Transverse colon (tissue), 4 donors: Measurements from ENCODE around the gene TM4SF4. TPM values are rescaled to one million over a fixed set of nuclear protein-coding genes. Genes with fewer than 3 reads are reported as not detected.
A peak's percentile ranks its signal among the peaks of the same experiment; 100 is the strongest.

ENCODE experiments used
- DNase-seq: peaks from one replicate; pipeline ENCODE4 v3.0.0-alpha.2; 2019
- H3K27ac ChIP-seq, 4 donors: fragments of 200-600 bp; sonication (generic); 2 replicates each; pipeline ENCODE4 v1.5.1; 2016 to 2018; ENCODE audit warnings: inconsistent platforms in 4 of 4
- H3K27me3 ChIP-seq: fragments of 200-600 bp; sonication (generic); 2 replicates; pipeline ENCODE4 v1.5.1; 2017; ENCODE audit warnings: inconsistent platforms
- H3K36me3 ChIP-seq, 4 donors: fragments of 200-600 bp; sonication (generic); 2 replicates each; pipeline ENCODE4 v1.5.1; 2017 to 2019; ENCODE audit warnings: inconsistent platforms in 4 of 4
- H3K4me1 ChIP-seq, 4 donors: fragments of 200-600 bp; sonication (generic); 2 replicates each; pipeline ENCODE4 v1.5.1; 2017 to 2020; ENCODE audit warnings: inconsistent platforms in 4 of 4
- H3K4me3 ChIP-seq, 4 donors: fragments of 200-600 bp; sonication (generic); 1 replicate in 1 of 4; 2 replicates in 3 of 4; pipeline versions ENCODE4 v1.5.1 to v1.6.1; 2017 to 2019; ENCODE audit warnings: inconsistent platforms in 4 of 4
- H3K9me3 ChIP-seq, 2 donors: fragments of 200-600 bp; sonication (generic); 2 replicates each; pipeline ENCODE4 v1.5.1; 2017 to 2019; ENCODE audit warnings: inconsistent platforms in 2 of 2
- EP300 ChIP-seq: sonication (generic); formaldehyde crosslinking; IDR thresholded peaks from one replicate; pipeline ENCODE4 v1.6.1; 2017; ENCODE audit warnings: antibody characterized with exemption, low read depth
- POLR2A ChIP-seq: fragments of 450-650 bp; IDR thresholded peaks from one replicate; pipeline ENCODE4 v1.6.1; 2016; ENCODE audit warnings: antibody characterized with exemption, mild to moderate bottlenecking, moderate library complexity
- POLR2AphosphoS5 ChIP-seq, 3 donors: sonication (generic); formaldehyde crosslinking; IDR thresholded peaks; one replicate each; pipeline ENCODE4 v1.6.1; 2016; ENCODE audit warnings: antibody characterized with exemption in 3 of 3
- WGBS, 2 donors: methylation state at CpG; one replicate each; pipeline ENCODE4 v1.1.5; 2018; ENCODE audit warnings: low coverage in 1 of 2; 5-methylcytosine and 5-hydroxymethylcytosine counted together
- in situ Hi-C, 4 donors: fragments of 200-750 bp; cut with MboI; loops; one replicate each; pipeline versions ENCODE4 v1.15.0 to v1.15.1; 2017; ENCODE audit warnings: low sequenced_read_pairs in 3 of 4, low pct_ligation_motif_present in 1 of 4, low pct_unique_long_range_greater_than_20kb in 1 of 4
- intact Hi-C: fragments of 100-400 bp; cut with DNase I; formaldehyde crosslinking; loops from one replicate; pipeline ENCODE4 v1.15.1; 2023; ENCODE audit warnings: low total_unique reads
- total RNA-seq, 4 donors: library from RNA; depleted of rRNA; stranded (reverse); fragments of >200 nt; gene quantifications; one replicate each; pipeline ENCODE4 v1.1.0, GENCODE V29; 2016
- TF ChIP-seq, protein P1 (sequence below), 5 experiments: fragments of 200-600 bp in 3 of 5; fragments of 450-650 bp in 2 of 5; sonication (generic) in 3 of 5; IDR thresholded peaks; 1 replicate in 2 of 5; 2 replicates in 3 of 5; pipeline ENCODE4 v1.5.1; 2016 to 2017; ENCODE audit warnings: antibody characterized with exemption in 5 of 5, inconsistent platforms in 3 of 5, mild to moderate bottlenecking in 2 of 5, moderate library complexity in 1 of 5

The TM4SF4 gene
- total RNA-seq, 4 donors from 2014 or later: 0.95 to 3.1 TPM; not detected in 2

DNA sequence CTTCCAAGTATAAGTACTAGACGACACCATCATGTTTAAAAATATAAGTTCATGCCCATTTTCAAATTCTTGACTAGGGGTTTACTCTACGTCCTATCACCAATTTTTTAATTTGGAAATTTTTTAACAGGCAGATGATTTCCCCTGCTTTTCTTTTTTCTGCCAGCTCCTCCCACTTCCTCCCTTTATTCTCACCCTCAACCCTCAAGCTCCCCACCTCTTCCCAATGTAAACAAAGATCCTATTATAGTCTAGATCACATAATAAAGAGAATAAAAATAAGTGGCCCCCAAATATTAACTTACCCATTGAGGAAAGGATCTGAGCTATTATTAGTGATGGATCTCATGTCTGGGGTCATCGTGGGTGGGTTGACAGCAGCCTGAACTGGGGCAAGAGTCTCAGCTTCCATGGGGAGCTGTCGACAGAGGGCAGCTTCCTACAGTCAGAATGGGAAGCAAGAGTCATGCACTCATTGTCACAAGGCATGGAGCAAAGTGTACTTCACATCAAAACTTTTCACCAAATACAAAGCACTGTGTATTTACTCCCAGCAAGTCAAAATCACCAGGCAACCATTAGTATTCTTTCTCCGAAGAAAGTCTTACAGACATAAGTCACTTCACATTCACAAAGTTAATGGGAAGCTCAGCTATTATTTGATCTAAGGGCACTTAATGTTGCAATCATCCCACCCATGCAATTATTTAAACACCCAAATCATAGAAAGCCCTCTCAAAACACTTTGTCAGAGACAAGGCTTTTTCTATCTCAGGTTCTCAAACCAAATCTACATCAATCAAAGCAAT, 53.2 kb downstream of the TM4SF4 start:
- in situ Hi-C loops: no loop called here
- H3K36me3 ChIP-seq: no peaks in the 10 kb centered on the region
- H3K27ac ChIP-seq: peak overlapping the region; percentile 9 to 46 (median 38)
- H3K4me3 ChIP-seq: no peak overlapping the region
- TF ChIP-seq, protein P1, sequence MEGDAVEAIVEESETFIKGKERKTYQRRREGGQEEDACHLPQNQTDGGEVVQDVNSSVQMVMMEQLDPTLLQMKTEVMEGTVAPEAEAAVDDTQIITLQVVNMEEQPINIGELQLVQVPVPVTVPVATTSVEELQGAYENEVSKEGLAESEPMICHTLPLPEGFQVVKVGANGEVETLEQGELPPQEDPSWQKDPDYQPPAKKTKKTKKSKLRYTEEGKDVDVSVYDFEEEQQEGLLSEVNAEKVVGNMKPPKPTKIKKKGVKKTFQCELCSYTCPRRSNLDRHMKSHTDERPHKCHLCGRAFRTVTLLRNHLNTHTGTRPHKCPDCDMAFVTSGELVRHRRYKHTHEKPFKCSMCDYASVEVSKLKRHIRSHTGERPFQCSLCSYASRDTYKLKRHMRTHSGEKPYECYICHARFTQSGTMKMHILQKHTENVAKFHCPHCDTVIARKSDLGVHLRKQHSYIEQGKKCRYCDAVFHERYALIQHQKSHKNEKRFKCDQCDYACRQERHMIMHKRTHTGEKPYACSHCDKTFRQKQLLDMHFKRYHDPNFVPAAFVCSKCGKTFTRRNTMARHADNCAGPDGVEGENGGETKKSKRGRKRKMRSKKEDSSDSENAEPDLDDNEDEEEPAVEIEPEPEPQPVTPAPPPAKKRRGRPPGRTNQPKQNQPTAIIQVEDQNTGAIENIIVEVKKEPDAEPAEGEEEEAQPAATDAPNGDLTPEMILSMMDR (IDR thresholded peaks at IDR 0.05): no peak
- TF ChIP-seq EP300 (no peak), POLR2A (no peak), POLR2AphosphoS5 (IDR thresholded peaks at IDR 0.05) (no peak)
- peaks cover 7 to 30% (median 15%) of the 10 kb centered on the region in 4 donors for H3K4me1 ChIP-seq
- intact Hi-C loops: no loop called here
- 42 to 47% methylated on average over 5 of the region's 5 CpGs for whole genome bisulfite sequencing, 2 donors
- no peaks in the 10 kb centered on the region for H3K27me3 ChIP-seq
- no peaks in the 10 kb centered on the region for H3K9me3 ChIP-seq
- no peak for DNase-seq

DNA sequence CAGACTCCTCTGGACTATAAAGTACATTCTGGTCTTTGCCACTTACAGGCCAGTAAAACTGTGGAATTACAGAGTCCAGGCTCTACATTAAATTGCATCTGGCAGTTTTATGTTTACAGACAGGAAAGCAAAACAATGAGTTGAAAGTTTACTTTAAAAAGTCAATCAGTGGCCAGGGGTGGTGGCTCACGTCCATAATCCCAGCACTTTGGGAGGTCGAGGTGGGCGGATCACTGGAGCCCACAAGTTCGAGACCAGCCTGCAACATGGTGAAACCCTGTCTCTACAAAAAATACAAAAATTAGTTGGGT, 53.8 kb downstream of the TM4SF4 start:
- peaks cover 10 to 30% (median 20%) of the 10 kb centered on the region in 4 donors for H3K4me1 ChIP-seq
- DNase-seq: peak; percentile 11
- H3K9me3 ChIP-seq: no peaks in the 10 kb centered on the region
- in situ Hi-C loops: no loop called here
- WGBS, 2 donors: 17 to 19% methylated on average over 4 of the region's 4 CpGs
- TF ChIP-seq EP300 (no peak), POLR2AphosphoS5 (IDR thresholded peaks at IDR 0.05) (no peak), POLR2A (no peak)
- TF ChIP-seq, protein P1 (IDR thresholded peaks at IDR 0.05): no peak
- H3K4me3 ChIP-seq: no peak overlapping the region
- intact Hi-C loops: no loop called here
- H3K27me3 ChIP-seq: no peaks in the 10 kb centered on the region
- H3K27ac ChIP-seq: peak overlapping the region; percentile 9 to 46 (median 38)
- H3K36me3 ChIP-seq: no peaks in the 10 kb centered on the region

DNA sequence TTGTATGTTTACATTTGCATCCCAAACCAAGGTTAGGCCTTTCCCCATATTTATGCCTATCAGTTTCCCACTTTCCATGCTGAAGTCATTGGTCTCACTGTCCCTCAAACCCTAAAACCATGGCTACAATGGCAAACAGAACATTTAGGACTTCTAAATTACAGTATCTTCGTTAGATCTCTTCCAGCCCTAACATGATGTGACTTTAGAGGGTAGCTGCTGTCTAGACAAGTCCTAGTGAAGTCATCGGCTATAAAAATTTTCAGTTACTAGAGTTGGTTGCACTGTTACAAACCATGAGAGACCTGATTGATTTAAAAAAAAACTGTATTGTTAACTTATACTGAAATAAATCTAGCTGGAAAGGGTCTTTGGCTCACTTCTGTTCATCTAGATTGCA, 54.6 kb downstream of the TM4SF4 start:
- H3K27ac ChIP-seq: peak overlapping the region in 2 of 4 donors; percentile 43 to 46
- DNase-seq: no peak
- intact Hi-C loops (no loop called here), in situ Hi-C loops (no loop called here)
- H3K4me3 ChIP-seq: no peak overlapping the region
- H3K9me3 ChIP-seq: no peaks in the 10 kb centered on the region
- H3K27me3 ChIP-seq: no peaks in the 10 kb centered on the region
- H3K36me3 ChIP-seq: no peaks in the 10 kb centered on the region
- WGBS, 2 donors: 82 to 100% methylated on average over 1 to 2 of the region's 2 CpGs
- H3K4me1 ChIP-seq: peaks cover 10 to 30% (median 20%) of the 10 kb centered on the region in 4 donors
- no peak for TF ChIP-seq EP300
- no peak for TF ChIP-seq POLR2A
- no peak for TF ChIP-seq POLR2AphosphoS5 (IDR thresholded peaks at IDR 0.05)
- TF ChIP-seq, protein P1 (IDR thresholded peaks at IDR 0.05): no peak

DNA sequence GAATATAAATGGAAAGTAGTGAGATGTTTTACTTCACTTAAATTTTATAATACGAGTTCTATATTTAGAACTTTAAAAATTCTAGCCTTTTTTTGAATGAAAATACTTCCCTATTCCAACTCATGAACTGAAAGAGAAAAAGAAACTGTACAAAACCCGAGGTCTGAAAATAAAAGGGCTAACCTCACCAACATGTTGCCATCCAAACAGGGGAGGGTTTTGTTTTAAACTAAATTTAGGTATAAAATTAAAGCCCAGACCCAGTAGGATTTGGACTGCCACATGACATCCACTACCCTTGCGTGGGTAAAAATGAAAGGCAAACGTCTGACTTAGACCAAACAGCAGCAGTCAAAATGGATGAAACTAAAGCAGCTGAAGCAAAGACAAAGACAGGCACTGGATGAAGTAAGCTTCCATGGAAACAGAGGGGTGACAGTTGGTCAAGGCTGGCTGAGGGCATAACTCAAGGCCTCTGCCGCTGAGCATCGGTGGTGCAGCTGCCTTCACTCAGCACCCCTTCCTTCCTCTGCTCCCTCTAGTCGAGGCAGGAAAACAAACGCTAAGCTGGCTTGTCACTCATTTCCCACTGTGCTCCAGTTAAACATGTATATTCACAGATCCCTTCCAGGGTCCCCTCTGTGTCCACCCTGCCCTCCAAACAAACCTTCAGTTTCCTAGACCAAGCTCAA, 58.1 kb downstream of the TM4SF4 start:
- no peak for TF ChIP-seq EP300
- TF ChIP-seq, protein P1 (IDR thresholded peaks at IDR 0.05): no peak
- no peak for TF ChIP-seq POLR2A
- TF ChIP-seq POLR2AphosphoS5 (IDR thresholded peaks at IDR 0.05): no peak
- no peak for DNase-seq
- Histone ChIP-seq H3K27ac (peak overlapping the region in 3 of 4 donors; percentile 50 to 58 (median 51)), H3K9me3 (no peaks in the 10 kb centered on the region), H3K27me3 (no peaks in the 10 kb centered on the region), H3K36me3 (no peaks in the 10 kb centered on the region), H3K4me1 (peaks cover 21 to 45% (median 25%) of the 10 kb centered on the region in 4 donors), H3K4me3 (no peak overlapping the region)
- in situ Hi-C loops: no loop called here
- intact Hi-C loops: loop anchor here (5.0 kb wide), 1 partner anchor 125 kb away; the partner anchor contains the start of gene WWTR1
- WGBS, 2 donors: 43 to 44% methylated on average over 4 to 8 of the region's 8 CpGs
